ENCODE results near the gene SLC35B2.

DNA sequence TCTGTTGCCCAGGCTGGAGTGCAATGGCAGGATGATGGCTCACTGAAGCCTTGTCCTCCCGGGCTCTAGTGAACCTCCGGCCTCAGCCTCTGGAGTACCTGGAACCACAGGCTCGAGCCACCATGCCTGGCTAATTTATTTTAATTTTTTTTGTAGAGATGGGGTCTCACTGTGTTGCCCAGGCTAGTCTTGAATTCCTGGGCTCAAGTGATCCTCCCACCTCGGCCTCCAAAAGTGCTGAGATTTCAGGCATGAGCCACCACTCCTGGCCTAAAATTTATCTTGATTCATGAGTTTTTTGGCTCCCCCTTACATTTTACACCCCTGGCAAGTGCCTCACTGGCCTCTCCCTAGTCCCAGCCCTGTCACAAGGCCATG lies 36.4 kb downstream of the SLC35B2 start:
- TF ChIP-seq, protein P1, sequence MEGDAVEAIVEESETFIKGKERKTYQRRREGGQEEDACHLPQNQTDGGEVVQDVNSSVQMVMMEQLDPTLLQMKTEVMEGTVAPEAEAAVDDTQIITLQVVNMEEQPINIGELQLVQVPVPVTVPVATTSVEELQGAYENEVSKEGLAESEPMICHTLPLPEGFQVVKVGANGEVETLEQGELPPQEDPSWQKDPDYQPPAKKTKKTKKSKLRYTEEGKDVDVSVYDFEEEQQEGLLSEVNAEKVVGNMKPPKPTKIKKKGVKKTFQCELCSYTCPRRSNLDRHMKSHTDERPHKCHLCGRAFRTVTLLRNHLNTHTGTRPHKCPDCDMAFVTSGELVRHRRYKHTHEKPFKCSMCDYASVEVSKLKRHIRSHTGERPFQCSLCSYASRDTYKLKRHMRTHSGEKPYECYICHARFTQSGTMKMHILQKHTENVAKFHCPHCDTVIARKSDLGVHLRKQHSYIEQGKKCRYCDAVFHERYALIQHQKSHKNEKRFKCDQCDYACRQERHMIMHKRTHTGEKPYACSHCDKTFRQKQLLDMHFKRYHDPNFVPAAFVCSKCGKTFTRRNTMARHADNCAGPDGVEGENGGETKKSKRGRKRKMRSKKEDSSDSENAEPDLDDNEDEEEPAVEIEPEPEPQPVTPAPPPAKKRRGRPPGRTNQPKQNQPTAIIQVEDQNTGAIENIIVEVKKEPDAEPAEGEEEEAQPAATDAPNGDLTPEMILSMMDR (IDR thresholded peaks at IDR 0.05): no peak
- TF ChIP-seq GATA2 (CRISPR knock-in tag; IDR thresholded peaks at IDR 0.05) (no peak), RAD21 (IDR thresholded peaks at IDR 0.05; ENCODE audit: low read length) (no peak), JUND (IDR thresholded peaks at IDR 0.05) (no peak), GABPA (IDR thresholded peaks at IDR 0.05; ENCODE audit: low read depth) (no peak)
- TF ChIP-seq, protein P2, sequence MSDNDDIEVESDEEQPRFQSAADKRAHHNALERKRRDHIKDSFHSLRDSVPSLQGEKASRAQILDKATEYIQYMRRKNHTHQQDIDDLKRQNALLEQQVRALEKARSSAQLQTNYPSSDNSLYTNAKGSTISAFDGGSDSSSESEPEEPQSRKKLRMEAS (IDR thresholded peaks at IDR 0.05; ENCODE audit: low read depth): no peak
